ENCODE results near the gene RBMS1.
"Not testable (repeated sequence)": the region's sequence is repeated elsewhere in the genome, so short reads cannot be mapped to it uniquely, and the experiment has no call there.

The RBMS1 gene

GRCh38 chr2:160492401-160493226 is 993 bp downstream of the RBMS1 start:
- peak overlapping the region; percentile 43 for H3K4me3 ChIP-seq (ENCODE audit: low read depth, low read length)
- DNase-seq (ENCODE audit: low read depth) = no peak
- TF ChIP-seq CTCF (IDR thresholded peaks at IDR 0.05; ENCODE audit: control insufficient read depth, extremely low read depth, insufficient read depth) = no peak

- no peak for TF ChIP-seq CTCF (IDR thresholded peaks at IDR 0.05; ENCODE audit: control insufficient read depth, extremely low read depth, insufficient read depth)
- DNase-seq (ENCODE audit: low read depth) = no peak
- no peak overlapping the region for H3K4me3 ChIP-seq (ENCODE audit: low read depth, low read length)
Measured at GRCh38 chr2:160491911-160492371, 1.7 kb downstream of the RBMS1 start.

- no peak for DNase-seq (ENCODE audit: low read depth)
- H3K4me3 ChIP-seq (ENCODE audit: low read depth, low read length) = no peak overlapping the region
- TF ChIP-seq CTCF (IDR thresholded peaks at IDR 0.05; ENCODE audit: control insufficient read depth, extremely low read depth, insufficient read depth) = no peak
Measured at GRCh38 chr2:160490733-160491685, 2.6 kb downstream of the RBMS1 start.

- no peak for DNase-seq (ENCODE audit: low read depth)
- no peak for TF ChIP-seq CTCF (IDR thresholded peaks at IDR 0.05; ENCODE audit: control insufficient read depth, extremely low read depth, insufficient read depth)
- H3K4me3 ChIP-seq (ENCODE audit: low read depth, low read length) = no peak overlapping the region
Measured at GRCh38 chr2:160489111-160489510, 4.5 kb downstream of the RBMS1 start.

GRCh38 chr2:160488289-160488688 is 5.3 kb downstream of the RBMS1 start:
- H3K4me3 ChIP-seq (ENCODE audit: low read depth, low read length); DNase-seq (ENCODE audit: low read depth): not testable (repeated sequence)

- no peak overlapping the region for H3K4me3 ChIP-seq (ENCODE audit: low read depth, low read length)
Measured at GRCh38 chr2:160486341-160486740, 7.3 kb downstream of the RBMS1 start.

More at GRCh38 chr2:160486341-160486740, 7.3 kb downstream of the RBMS1 start:
- TF ChIP-seq CTCF (IDR thresholded peaks at IDR 0.05; ENCODE audit: control insufficient read depth, extremely low read depth, insufficient read depth) = no peak
- DNase-seq (ENCODE audit: low read depth) = no peak

All from LNCaP clone FGC (cell line).